GM18526 (cell line): Measurements from ENCODE around the gene NDP.

Experiments
- POLR2A ChIP-seq: IDR thresholded peaks from 3 replicates; pipeline ENCODE4 v1.6.1; 2011; ENCODE audit not compliant: insufficient read length; ENCODE audit errors: extremely low read depth

NDP gene

DNA sequence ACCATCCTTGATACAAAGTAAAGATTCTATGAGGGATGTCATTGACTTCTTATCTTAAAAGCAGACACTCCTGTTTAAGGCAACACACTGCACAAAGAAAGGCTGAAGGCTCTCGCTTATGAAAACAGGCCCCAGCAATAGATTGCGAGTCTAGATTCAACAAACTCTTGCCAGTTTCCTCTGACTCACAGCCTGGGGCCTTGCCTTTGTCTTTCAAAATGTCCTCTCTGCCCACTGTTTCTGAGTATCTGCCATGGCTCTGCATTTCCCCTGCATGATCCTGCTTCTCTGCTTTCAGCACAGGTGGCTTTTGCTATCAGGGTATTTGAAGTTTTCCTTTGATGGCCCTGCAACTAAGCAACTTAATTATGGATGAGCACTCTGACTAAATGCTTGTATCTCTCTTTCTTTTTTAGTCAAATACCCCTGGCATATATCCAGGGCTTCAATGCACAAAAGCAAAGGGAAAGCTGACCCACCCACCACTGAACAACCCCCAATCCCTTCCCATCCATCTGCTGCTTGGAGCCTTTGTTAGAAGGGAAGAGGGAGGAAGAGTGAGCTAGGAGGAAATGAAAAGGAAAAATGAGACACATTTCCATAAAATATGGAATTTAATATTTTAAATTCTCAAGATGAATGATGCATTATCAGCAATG lies 32.2 kb downstream of the NDP start:
- TF ChIP-seq POLR2A = no peak

DNA sequence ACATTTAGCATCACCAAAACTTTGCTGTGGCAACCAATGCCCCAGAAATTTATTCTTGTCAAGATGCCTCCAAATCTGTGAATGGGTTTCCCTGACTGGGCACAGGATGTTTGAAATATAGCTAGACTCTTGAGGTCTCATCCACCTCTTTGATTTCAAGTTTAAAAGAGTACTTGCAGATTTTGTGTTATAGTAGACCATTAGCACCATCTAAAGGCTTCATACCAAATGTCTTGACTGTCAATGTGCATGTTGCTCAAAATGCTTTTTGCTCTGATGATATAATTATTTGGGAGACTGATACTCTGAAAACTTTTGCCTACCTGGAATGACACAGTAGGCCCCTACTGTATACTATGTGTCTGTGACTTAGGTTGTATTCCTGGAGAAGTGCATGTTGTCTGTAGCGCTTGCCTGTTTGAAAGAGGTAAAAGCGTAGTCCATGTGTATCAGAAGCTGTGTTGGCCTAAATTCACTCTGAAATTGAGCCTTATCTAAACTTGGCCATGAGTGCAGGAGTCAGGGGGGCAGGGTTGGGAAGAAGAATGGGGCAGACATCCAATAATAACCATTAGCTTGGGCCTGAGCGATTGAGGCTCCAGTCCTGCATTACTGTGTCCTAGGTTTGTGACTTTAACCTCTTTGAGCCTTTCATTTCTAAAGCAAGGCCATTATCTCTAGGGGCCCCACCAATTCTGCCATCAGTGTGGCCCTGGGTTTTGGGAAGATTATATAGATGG lies 33.8 kb downstream of the NDP start:
- TF ChIP-seq POLR2A = no peak

GRCh38 chrX:43910012-43910411 lies 63.2 kb downstream of the NDP start:
- TF ChIP-seq POLR2A = no peak

DNA sequence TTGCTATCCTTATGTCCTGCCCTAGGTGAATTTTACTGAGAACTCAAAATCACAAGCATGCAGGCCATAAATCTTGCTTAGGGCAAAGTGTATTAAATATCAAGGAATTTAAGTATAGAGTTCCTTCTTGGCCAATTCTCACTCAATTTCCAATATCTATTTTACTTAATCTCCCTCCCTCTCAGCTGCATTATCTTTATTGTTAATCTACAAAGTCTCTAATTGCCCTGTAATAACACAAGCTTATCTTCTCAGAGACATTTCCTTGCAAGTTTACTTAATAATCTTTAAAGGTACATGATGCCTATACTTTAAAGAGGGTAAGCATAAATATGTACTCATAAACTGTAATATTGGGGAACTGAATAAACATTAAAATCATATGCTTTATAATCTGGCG lies 64.0 kb downstream of the NDP start:
- TF ChIP-seq POLR2A = no peak

DNA sequence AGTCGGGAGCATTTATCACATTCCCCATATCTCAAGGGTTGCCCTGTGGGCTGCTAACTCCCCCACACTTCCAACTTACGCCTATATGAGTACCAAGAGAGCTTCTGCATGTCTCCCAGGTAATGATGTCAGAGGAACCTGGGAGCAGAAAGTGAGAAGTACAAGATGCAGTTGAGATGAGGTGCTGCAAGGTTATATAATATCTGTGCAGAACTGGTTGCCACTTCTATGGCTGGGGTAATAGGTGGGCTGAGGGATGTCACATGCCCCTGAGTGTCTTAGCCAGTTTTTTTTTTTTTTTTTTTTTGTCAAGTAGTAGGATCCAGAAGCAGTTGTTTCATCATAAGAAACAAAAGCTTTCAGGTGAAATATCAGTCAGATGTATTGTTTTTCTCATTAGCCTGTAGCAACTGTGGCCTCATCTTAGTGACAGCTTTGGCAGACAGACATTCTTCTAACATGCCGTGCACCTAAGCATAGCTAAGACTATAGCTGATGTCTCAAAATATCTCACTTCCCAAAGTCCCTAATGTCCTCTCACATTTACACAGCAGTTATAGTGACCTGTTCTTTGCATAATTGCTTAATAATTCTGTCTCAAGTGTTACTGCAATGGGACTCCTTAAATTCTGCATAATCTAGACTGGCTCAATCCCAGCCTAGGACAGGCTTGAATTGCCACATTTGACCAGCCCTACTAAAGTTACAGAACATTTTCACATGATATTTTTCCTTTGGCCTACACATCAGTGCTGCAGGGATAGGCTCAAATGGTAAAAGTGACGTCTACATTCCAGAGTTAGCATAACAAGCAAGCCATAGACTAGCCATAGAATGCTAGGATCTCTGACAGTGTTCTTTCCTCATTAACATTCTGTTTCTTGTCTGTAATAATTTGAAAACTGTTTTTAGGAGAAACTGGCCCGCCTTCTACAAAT lies 73.0 kb downstream of the NDP start:
- TF ChIP-seq POLR2A = no peak
